Measurements from ENCODE around the gene PIGP.
"Not testable (repeated sequence)": the region's sequence is repeated elsewhere in the genome, so short reads cannot be mapped to it uniquely, and the experiment has no call there.

PIGP gene

DNA sequence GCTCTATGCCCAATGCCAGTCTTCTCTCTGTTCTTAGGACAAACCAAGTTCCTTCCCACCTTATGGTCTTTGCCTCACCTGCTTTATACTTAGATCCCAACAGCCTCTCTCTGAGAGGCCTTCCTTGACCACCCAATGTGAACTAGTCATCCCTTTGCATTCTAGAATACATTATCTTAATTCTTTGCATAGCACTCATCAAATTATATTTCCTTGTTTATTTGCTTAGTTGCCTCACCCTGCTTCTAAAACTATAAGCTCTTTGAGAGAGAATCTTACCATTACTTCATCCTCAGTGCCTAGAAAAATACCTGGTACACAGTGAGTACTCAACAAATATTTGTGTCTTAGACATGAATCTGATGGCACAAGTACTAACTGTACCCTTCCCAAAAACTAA is 8.0 kb downstream of the PIGP start:
- H3K4me3 ChIP-seq (ENCODE audit: insufficient read depth, low read depth, low read length) = no peak overlapping the region
- H3K27me3 ChIP-seq (ENCODE audit: control insufficient read depth, insufficient read depth, low read length, poor library complexity, severe bottlenecking) = no peaks in the 10 kb centered on the region
- no peak overlapping the region for H3K27ac ChIP-seq (ENCODE audit: insufficient read depth, low read depth, low read length, poor library complexity, severe bottlenecking)
- peaks cover 20% of the 10 kb centered on the region for H3K4me1 ChIP-seq (ENCODE audit: control insufficient read depth, insufficient read depth, low read length)
- no peaks in the 10 kb centered on the region for H3K9me3 ChIP-seq (ENCODE audit: control insufficient read depth, low read length)
- H3K36me3 ChIP-seq (ENCODE audit: control insufficient read depth, insufficient read depth, low read length) = peaks cover 4% of the 10 kb centered on the region

DNA sequence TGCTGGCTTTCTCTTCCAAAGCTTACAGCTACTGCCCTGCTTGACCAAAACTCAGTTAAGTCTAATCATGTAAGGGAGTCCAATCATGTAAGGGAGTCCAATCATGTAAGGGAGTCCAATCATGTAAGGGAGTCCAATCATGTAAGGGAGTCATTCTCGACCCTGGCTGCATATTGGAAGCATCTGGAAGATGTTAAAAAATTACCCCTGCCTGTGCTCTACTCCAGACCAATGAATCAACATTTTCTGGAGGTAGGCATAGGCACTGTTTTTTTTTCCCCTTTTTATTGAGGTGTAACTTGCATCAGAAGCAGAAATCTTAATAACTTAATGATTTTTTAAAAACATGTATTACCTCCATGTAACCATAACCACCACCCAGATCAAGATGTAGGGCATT is 9.4 kb downstream of the PIGP start:
- Histone ChIP-seq H3K27me3 (ENCODE audit: control insufficient read depth, insufficient read depth, low read length, poor library complexity, severe bottlenecking) (no peaks in the 10 kb centered on the region), H3K27ac (ENCODE audit: insufficient read depth, low read depth, low read length, poor library complexity, severe bottlenecking) (no peak overlapping the region), H3K36me3 (ENCODE audit: control insufficient read depth, insufficient read depth, low read length) (peaks cover 4% of the 10 kb centered on the region), H3K4me1 (ENCODE audit: control insufficient read depth, insufficient read depth, low read length) (peaks cover 20% of the 10 kb centered on the region), H3K4me3 (ENCODE audit: insufficient read depth, low read depth, low read length) (no peak overlapping the region), H3K9me3 (ENCODE audit: control insufficient read depth, low read length) (no peaks in the 10 kb centered on the region)
- WGBS, 2 experiments = 89 to 100% methylated on average over 1 of the region's 1 CpG

DNA sequence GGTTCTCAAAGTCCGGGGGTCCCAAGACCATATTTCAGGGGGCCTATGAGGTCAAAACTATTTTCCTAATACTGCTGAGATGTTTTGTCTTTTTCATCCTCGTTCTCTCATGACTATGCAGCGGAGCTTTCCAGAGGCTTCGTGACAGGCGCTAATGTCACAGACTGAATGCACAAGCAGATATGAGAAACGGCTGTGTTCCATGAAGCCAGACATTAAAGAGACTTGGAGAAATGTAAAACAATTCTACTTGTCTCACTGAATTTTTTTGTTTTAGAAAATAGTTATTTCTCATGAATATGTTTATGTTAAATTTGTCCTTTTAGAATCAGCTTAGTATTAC is 10.3 kb downstream of the PIGP start:
- H3K4me3 ChIP-seq (ENCODE audit: insufficient read depth, low read depth, low read length) = no peak overlapping the region
- no peak overlapping the region for H3K27ac ChIP-seq (ENCODE audit: insufficient read depth, low read depth, low read length, poor library complexity, severe bottlenecking)
- H3K4me1 ChIP-seq (ENCODE audit: control insufficient read depth, insufficient read depth, low read length) = peaks cover 20% of the 10 kb centered on the region

DNA sequence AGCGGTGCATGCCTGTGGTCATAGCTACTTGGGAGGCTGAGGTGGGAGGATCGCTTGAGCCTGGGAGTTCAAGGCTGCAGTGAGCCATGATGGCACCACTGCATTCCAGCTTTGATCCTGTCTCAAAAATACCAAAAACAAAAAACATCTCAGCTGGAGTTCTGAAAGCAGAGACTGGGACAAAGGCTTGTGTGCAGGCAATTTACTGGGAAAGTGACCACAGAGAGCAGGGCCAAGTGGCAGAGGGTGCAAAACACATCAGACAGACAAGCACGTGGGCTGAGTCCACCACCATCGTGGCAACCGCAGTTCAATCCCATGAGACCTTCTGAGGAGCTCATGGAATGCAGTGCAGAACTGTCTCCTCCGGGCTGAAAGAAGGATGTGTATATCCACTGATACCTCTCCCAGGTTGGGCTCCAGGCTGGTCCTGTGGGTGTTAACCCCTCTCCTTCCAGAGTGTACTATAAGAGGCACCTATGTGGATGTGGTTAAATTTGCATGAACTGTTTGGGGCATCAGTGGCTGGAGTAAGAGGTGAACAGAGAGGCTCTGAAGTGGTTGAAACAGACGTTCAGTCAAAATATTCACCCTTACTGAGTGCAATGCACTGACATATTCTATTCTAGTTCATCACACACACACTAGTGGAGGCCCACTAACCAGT is 10.8 kb downstream of the PIGP start:
- Histone ChIP-seq H3K27me3 (ENCODE audit: control insufficient read depth, insufficient read depth, low read length, poor library complexity, severe bottlenecking) (no peaks in the 10 kb centered on the region), H3K36me3 (ENCODE audit: control insufficient read depth, insufficient read depth, low read length) (peaks cover 4% of the 10 kb centered on the region), H3K4me3 (ENCODE audit: insufficient read depth, low read depth, low read length) (no peak overlapping the region), H3K4me1 (ENCODE audit: control insufficient read depth, insufficient read depth, low read length) (peaks cover 20% of the 10 kb centered on the region), H3K27ac (ENCODE audit: insufficient read depth, low read depth, low read length, poor library complexity, severe bottlenecking) (no peak overlapping the region), H3K9me3 (ENCODE audit: control insufficient read depth, low read length) (no peaks in the 10 kb centered on the region)
- WGBS, 2 experiments = 89 to 92% methylated on average over 7 of the region's 7 CpGs

More for the DNA sequence above, 10.3 kb downstream of the PIGP start:
- Histone ChIP-seq H3K27me3 (ENCODE audit: control insufficient read depth, insufficient read depth, low read length, poor library complexity, severe bottlenecking) (no peaks in the 10 kb centered on the region), H3K9me3 (ENCODE audit: control insufficient read depth, low read length) (no peaks in the 10 kb centered on the region), H3K36me3 (ENCODE audit: control insufficient read depth, insufficient read depth, low read length) (peaks cover 4% of the 10 kb centered on the region)
- WGBS, 2 experiments = 97% methylated on average over 6 of the region's 6 CpGs

DNA sequence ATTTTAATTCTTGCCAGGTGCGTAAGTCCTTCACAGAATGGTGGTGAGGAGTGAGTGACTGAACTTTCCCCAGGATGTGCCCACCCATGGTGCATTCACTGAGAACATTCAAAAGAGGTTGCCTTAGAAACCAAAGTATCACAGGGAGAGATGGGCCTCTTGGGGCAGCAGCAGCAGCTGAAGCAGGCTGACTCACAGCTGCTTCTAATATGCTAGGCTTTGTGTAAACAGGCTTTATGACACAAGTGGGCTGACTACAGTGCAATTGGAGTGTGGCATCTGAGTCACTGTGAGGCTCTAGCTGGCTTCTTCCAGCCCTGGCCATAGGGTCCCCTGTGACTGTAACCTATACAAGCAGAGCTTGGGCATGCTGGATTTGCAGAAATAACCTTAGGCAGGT is 12.6 kb downstream of the PIGP start:
- WGBS, 2 experiments = 37 to 44% methylated on average over 1 of the region's 1 CpG
- H3K27ac ChIP-seq (ENCODE audit: insufficient read depth, low read depth, low read length, poor library complexity, severe bottlenecking) = peak overlapping the region; percentile 52
- H3K27me3 ChIP-seq (ENCODE audit: control insufficient read depth, insufficient read depth, low read length, poor library complexity, severe bottlenecking) = no peaks in the 10 kb centered on the region
- H3K4me3 ChIP-seq (ENCODE audit: insufficient read depth, low read depth, low read length) = no peak overlapping the region
- no peaks in the 10 kb centered on the region for H3K36me3 ChIP-seq (ENCODE audit: control insufficient read depth, insufficient read depth, low read length)
- no peaks in the 10 kb centered on the region for H3K9me3 ChIP-seq (ENCODE audit: control insufficient read depth, low read length)
- H3K4me1 ChIP-seq (ENCODE audit: control insufficient read depth, insufficient read depth, low read length) = peaks cover 20% of the 10 kb centered on the region

DNA sequence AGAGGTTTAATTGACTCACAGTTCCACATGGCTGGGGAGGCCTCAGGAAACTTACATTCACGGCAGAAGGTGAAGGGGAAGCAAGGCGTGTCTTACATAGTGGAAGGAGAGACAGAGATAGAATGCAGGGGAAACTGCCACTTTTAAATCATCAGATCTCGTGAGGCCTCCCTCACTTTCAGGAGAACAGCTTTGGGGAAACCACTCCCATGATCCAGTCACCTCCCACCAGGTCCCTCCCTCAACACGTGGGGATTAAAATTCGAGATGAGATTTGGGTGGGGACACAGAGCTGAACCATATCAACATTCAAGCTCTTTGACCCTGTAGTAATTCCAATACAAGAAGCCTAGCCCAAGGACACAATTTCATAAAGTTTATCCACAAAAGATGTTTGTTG is 13.7 kb downstream of the PIGP start:
- Histone ChIP-seq H3K4me1 (ENCODE audit: control insufficient read depth, insufficient read depth, low read length) (peaks cover 20% of the 10 kb centered on the region), H3K27ac (ENCODE audit: insufficient read depth, low read depth, low read length, poor library complexity, severe bottlenecking) (no peak overlapping the region)
- WGBS, 2 experiments = 84 to 87% methylated on average over 5 of the region's 5 CpGs

DNA sequence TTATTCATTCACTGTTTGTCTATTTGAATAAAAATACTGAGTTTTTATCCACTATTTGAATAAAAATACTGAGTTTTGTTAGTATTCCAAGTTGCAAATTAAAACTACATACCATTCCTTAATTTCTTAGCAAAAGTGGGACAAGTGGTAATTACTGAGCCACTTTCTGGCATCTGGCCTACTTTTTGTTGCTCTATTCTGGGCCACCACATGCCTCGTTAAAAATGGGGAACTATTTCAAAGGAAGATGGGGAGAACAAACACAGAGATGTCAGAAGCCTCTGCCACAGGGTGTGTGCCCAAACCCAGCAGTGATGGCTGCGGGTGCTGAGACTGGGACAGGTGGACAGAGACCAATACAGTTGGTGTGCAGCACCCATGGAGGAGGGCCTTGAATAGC is 14.6 kb downstream of the PIGP start:
- peaks cover 20% of the 10 kb centered on the region for H3K4me1 ChIP-seq (ENCODE audit: control insufficient read depth, insufficient read depth, low read length)
- no peak overlapping the region for H3K27ac ChIP-seq (ENCODE audit: insufficient read depth, low read depth, low read length, poor library complexity, severe bottlenecking)
- H3K4me3 ChIP-seq (ENCODE audit: insufficient read depth, low read depth, low read length) = no peak overlapping the region
- H3K36me3 ChIP-seq (ENCODE audit: control insufficient read depth, insufficient read depth, low read length) = no peaks in the 10 kb centered on the region
- no peaks in the 10 kb centered on the region for H3K9me3 ChIP-seq (ENCODE audit: control insufficient read depth, low read length)
- WGBS, 2 experiments = 79 to 82% methylated on average over 2 of the region's 2 CpGs
- H3K27me3 ChIP-seq (ENCODE audit: control insufficient read depth, insufficient read depth, low read length, poor library complexity, severe bottlenecking) = no peaks in the 10 kb centered on the region

More for the DNA sequence above, 13.7 kb downstream of the PIGP start:
- Histone ChIP-seq H3K36me3 (ENCODE audit: control insufficient read depth, insufficient read depth, low read length) (no peaks in the 10 kb centered on the region), H3K9me3 (ENCODE audit: control insufficient read depth, low read length) (no peaks in the 10 kb centered on the region), H3K27me3 (ENCODE audit: control insufficient read depth, insufficient read depth, low read length, poor library complexity, severe bottlenecking) (no peaks in the 10 kb centered on the region), H3K4me3 (ENCODE audit: insufficient read depth, low read depth, low read length) (no peak overlapping the region)

DNA sequence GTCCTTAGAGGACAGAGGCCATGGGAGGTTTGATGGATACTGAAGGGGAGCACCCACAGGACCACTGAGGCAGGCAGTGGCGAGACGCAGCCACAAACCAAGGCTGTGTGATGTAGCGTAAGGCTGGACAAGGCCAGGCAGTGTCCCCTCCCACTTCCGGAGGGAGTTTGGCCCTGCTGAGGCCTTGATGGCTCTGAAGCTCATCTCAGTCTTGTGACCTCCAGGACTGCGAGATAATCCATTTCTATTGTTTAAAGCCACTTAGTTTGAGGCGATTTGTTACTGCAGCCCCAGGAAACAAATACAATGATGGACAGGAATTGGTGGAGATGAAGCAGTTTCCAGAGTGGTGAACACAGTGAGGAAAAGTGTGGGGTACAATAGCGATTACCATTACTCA is 15.3 kb downstream of the PIGP start:
- no peaks in the 10 kb centered on the region for H3K27me3 ChIP-seq (ENCODE audit: control insufficient read depth, insufficient read depth, low read length, poor library complexity, severe bottlenecking)
- H3K4me3 ChIP-seq (ENCODE audit: insufficient read depth, low read depth, low read length) = no peak overlapping the region
- no peaks in the 10 kb centered on the region for H3K9me3 ChIP-seq (ENCODE audit: control insufficient read depth, low read length)
- no peak overlapping the region for H3K27ac ChIP-seq (ENCODE audit: insufficient read depth, low read depth, low read length, poor library complexity, severe bottlenecking)
- 87 to 90% methylated on average over 7 of the region's 7 CpGs for WGBS, 2 experiments
- H3K36me3 ChIP-seq (ENCODE audit: control insufficient read depth, insufficient read depth, low read length) = no peaks in the 10 kb centered on the region
- peaks cover 20% of the 10 kb centered on the region for H3K4me1 ChIP-seq (ENCODE audit: control insufficient read depth, insufficient read depth, low read length)

DNA sequence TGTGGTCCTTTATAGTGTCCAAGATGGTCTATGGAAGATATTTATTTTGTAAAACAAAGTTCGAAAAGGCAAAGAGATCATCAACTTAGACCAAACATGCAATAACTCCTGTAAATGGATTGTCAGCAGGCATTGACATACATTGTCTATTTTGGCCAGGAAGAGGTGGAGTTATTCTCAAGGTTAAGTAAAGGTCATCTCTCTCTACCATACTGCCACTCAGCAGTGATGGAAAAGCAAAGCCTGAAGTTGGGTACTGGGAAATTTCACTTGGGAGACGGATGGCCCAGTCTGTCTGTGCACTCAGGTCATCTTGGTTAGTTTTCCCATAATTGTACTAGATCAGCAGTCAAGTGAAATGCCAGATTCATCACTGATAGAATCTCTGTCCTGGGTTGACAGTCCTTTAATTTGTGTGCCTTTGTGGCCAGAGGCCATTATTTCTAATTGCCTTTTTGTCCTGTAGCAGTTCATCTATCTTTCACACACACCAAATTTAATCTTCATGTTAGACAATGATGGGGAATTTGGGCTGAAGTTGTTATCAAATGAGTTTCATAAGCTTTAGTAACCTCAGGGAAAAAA is 17.5 kb downstream of the PIGP start:
- Histone ChIP-seq H3K4me1 (ENCODE audit: control insufficient read depth, insufficient read depth, low read length) (peaks cover 3% of the 10 kb centered on the region), H3K36me3 (ENCODE audit: control insufficient read depth, insufficient read depth, low read length) (no peaks in the 10 kb centered on the region), H3K9me3 (ENCODE audit: control insufficient read depth, low read length) (no peaks in the 10 kb centered on the region), H3K27ac (ENCODE audit: insufficient read depth, low read depth, low read length, poor library complexity, severe bottlenecking) (no peak overlapping the region), H3K27me3 (ENCODE audit: control insufficient read depth, insufficient read depth, low read length, poor library complexity, severe bottlenecking) (no peaks in the 10 kb centered on the region), H3K4me3 (ENCODE audit: insufficient read depth, low read depth, low read length) (no peak overlapping the region)
- 94 to 96% methylated on average over 1 to 2 of the region's 2 CpGs for WGBS, 2 experiments

DNA sequence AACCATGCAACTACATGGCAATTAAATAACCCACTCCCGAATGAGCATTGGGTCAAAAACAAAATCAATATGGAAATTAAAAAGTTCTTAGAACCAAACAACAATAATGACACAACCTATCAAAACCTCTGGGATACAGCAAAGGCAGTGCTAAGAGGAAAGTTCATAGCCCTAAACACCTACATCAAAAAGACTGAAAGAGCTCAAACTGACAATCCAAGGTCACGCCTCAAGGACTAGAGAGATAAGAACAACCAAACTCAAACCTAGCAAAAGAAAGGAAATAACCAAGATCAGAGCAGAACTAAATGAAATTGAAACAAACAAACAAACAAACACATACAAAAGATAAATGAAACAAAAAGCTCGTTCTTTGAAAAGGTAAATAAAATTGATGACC is 23.1 kb downstream of the PIGP start:
- H3K4me3 ChIP-seq (ENCODE audit: insufficient read depth, low read depth, low read length); H3K36me3 ChIP-seq (ENCODE audit: control insufficient read depth, insufficient read depth, low read length); H3K27ac ChIP-seq (ENCODE audit: insufficient read depth, low read depth, low read length, poor library complexity, severe bottlenecking); H3K9me3 ChIP-seq (ENCODE audit: control insufficient read depth, low read length); H3K4me1 ChIP-seq (ENCODE audit: control insufficient read depth, insufficient read depth, low read length): not testable (repeated sequence)
- H3K27me3 ChIP-seq (ENCODE audit: control insufficient read depth, insufficient read depth, low read length, poor library complexity, severe bottlenecking) = peaks cover 40% of the 10 kb centered on the region
- 90 to 95% methylated on average over 3 of the region's 3 CpGs for WGBS, 2 experiments
